Measurements from ENCODE around the gene ATP5IF1.

ATP5IF1 gene

GRCh38 chr1:28281608-28282425, 45.9 kb downstream of the ATP5IF1 start:
- no peak for DNase-seq
- Histone ChIP-seq H4K8ac (ENCODE audit: low read length) (no peak overlapping the region), H3K18ac (ENCODE audit: low read depth in 1 of 2, low read length in 2 of 2) (no peak overlapping the region), H3K4me2 (ENCODE audit: low read length, poor library complexity, severe bottlenecking) (no peak overlapping the region), H3K27me3 (ENCODE audit: control insufficient read depth in 1 of 2, insufficient read depth in 1 of 2, low read length in 2 of 2) (no peaks in the 10 kb centered on the region), H2BK5ac (ENCODE audit: low read depth, low read length, poor library complexity, severe bottlenecking) (no peak overlapping the region), H2AFZ (ENCODE audit: low read depth, low read length) (no peak overlapping the region), H3K79me1 (replicated peaks; ENCODE audit: low read length, poor library complexity, severe bottlenecking) (peaks cover 17% of the 10 kb centered on the region), H3K4me3 (ENCODE audit: insufficient read depth in 1 of 2, low read depth in 1 of 2, low read length in 2 of 2) (no peak overlapping the region), H3K4ac (ENCODE audit: low read depth in 1 of 2, low read length in 2 of 2) (no peak overlapping the region), H3K23ac (ENCODE audit: low read length in 2 of 2) (no peak overlapping the region), H2BK12ac (ENCODE audit: low read length in 2 of 2) (no peak overlapping the region), H4K91ac (ENCODE audit: low read length) (no peak overlapping the region), H3K4me1 (ENCODE audit: control insufficient read depth, insufficient read depth, low read depth, low read length) (peaks cover 4% of the 10 kb centered on the region), H3K36me3 (ENCODE audit: control insufficient read depth in 1 of 2, insufficient read depth in 2 of 2, low read depth in 1 of 2, low read length in 2 of 2) (peaks cover 61 to 71% of the 10 kb centered on the region in 2 experiments), H3K9me3 (ENCODE audit: control insufficient read depth, low read length) (no peaks in the 10 kb centered on the region), H3K9ac (ENCODE audit: low read length) (no peak overlapping the region), H2BK120ac (ENCODE audit: low read depth, low read length) (no peak overlapping the region), H2BK15ac (ENCODE audit: low read depth, poor library complexity, severe bottlenecking) (no peak overlapping the region), H2AK5ac (ENCODE audit: low read length, severe bottlenecking) (no peak overlapping the region), H3K14ac (ENCODE audit: low read length in 2 of 2) (no peak overlapping the region), H3K27ac (ENCODE audit: low read length, poor library complexity, severe bottlenecking) (no peak overlapping the region)
- 95% methylated on average over 14 of the region's 14 CpGs for WGBS

- no peak overlapping the region for H3K9ac ChIP-seq (ENCODE audit: low read length)
- H2AFZ ChIP-seq (ENCODE audit: low read depth, low read length) = no peak overlapping the region
- H3K79me1 ChIP-seq (replicated peaks; ENCODE audit: low read length, poor library complexity, severe bottlenecking) = peaks cover 17% of the 10 kb centered on the region
- peaks cover 4% of the 10 kb centered on the region for H3K4me1 ChIP-seq (ENCODE audit: control insufficient read depth, insufficient read depth, low read depth, low read length)
- H2BK5ac ChIP-seq (ENCODE audit: low read depth, low read length, poor library complexity, severe bottlenecking) = no peak overlapping the region
- no peak overlapping the region for H3K14ac ChIP-seq (ENCODE audit: low read length in 2 of 2)
- H3K27ac ChIP-seq (ENCODE audit: low read length, poor library complexity, severe bottlenecking) = no peak overlapping the region
- no peak overlapping the region for H4K8ac ChIP-seq (ENCODE audit: low read length)
- H3K9me3 ChIP-seq (ENCODE audit: control insufficient read depth, low read length) = no peaks in the 10 kb centered on the region
- no peak overlapping the region for H4K91ac ChIP-seq (ENCODE audit: low read length)
- H3K23ac ChIP-seq (ENCODE audit: low read length in 2 of 2) = no peak overlapping the region
- no peak overlapping the region for H3K4me3 ChIP-seq (ENCODE audit: insufficient read depth in 1 of 2, low read depth in 1 of 2, low read length in 2 of 2)
- H3K4ac ChIP-seq (ENCODE audit: low read depth in 1 of 2, low read length in 2 of 2) = no peak overlapping the region
- no peak overlapping the region for H2BK15ac ChIP-seq (ENCODE audit: low read depth, poor library complexity, severe bottlenecking)
- DNase-seq = no peak
- no peak overlapping the region for H3K4me2 ChIP-seq (ENCODE audit: low read length, poor library complexity, severe bottlenecking)
- H2BK120ac ChIP-seq (ENCODE audit: low read depth, low read length) = no peak overlapping the region
- peaks cover 54 to 62% of the 10 kb centered on the region in 2 experiments for H3K36me3 ChIP-seq (ENCODE audit: control insufficient read depth in 1 of 2, insufficient read depth in 2 of 2, low read depth in 1 of 2, low read length in 2 of 2)
- peak overlapping the region in 1 of 2 experiments; percentile 21 for H2BK12ac ChIP-seq (ENCODE audit: low read length in 2 of 2)
- no peak overlapping the region for H2AK5ac ChIP-seq (ENCODE audit: low read length, severe bottlenecking)
- no peaks in the 10 kb centered on the region for H3K27me3 ChIP-seq (ENCODE audit: control insufficient read depth in 1 of 2, insufficient read depth in 1 of 2, low read length in 2 of 2)
- H3K18ac ChIP-seq (ENCODE audit: low read depth in 1 of 2, low read length in 2 of 2) = no peak overlapping the region
- WGBS = 97% methylated on average over 12 of the region's 14 CpGs
Observed at GRCh38 chr1:28282426-28283407, 46.8 kb downstream of the ATP5IF1 start.

- Histone ChIP-seq H2BK15ac (ENCODE audit: low read depth, poor library complexity, severe bottlenecking) (no peak overlapping the region), H3K14ac (ENCODE audit: low read length in 2 of 2) (no peak overlapping the region), H3K36me3 (ENCODE audit: control insufficient read depth in 1 of 2, insufficient read depth in 2 of 2, low read depth in 1 of 2, low read length in 2 of 2) (peaks cover 24 to 30% of the 10 kb centered on the region in 2 experiments), H3K9ac (ENCODE audit: low read length) (no peak overlapping the region), H3K27ac (ENCODE audit: low read length, poor library complexity, severe bottlenecking) (no peak overlapping the region), H2BK5ac (ENCODE audit: low read depth, low read length, poor library complexity, severe bottlenecking) (no peak overlapping the region), H2AK5ac (ENCODE audit: low read length, severe bottlenecking) (no peak overlapping the region), H4K91ac (ENCODE audit: low read length) (no peak overlapping the region), H3K18ac (ENCODE audit: low read depth in 1 of 2, low read length in 2 of 2) (no peak overlapping the region), H3K4me2 (ENCODE audit: low read length, poor library complexity, severe bottlenecking) (no peak overlapping the region), H3K4me1 (ENCODE audit: control insufficient read depth, insufficient read depth, low read depth, low read length) (no peaks in the 10 kb centered on the region), H3K9me3 (ENCODE audit: control insufficient read depth, low read length) (no peaks in the 10 kb centered on the region), H3K4me3 (ENCODE audit: insufficient read depth in 1 of 2, low read depth in 1 of 2, low read length in 2 of 2) (no peak overlapping the region), H3K79me1 (replicated peaks; ENCODE audit: low read length, poor library complexity, severe bottlenecking) (peaks cover 2% of the 10 kb centered on the region), H4K8ac (ENCODE audit: low read length) (no peak overlapping the region), H2BK12ac (ENCODE audit: low read length in 2 of 2) (no peak overlapping the region), H2AFZ (ENCODE audit: low read depth, low read length) (no peak overlapping the region), H3K4ac (ENCODE audit: low read depth in 1 of 2, low read length in 2 of 2) (no peak overlapping the region), H3K23ac (ENCODE audit: low read length in 2 of 2) (no peak overlapping the region), H2BK120ac (ENCODE audit: low read depth, low read length) (no peak overlapping the region), H3K27me3 (ENCODE audit: control insufficient read depth in 1 of 2, insufficient read depth in 1 of 2, low read length in 2 of 2) (no peaks in the 10 kb centered on the region)
- no CpG with 5 or more reads among the region's 2 CpGs for WGBS
- no peak for DNase-seq
Observed at GRCh38 chr1:28286111-28286510, 50.2 kb downstream of the ATP5IF1 start.

Data from mesenchymal stem cell (in vitro differentiated cells and primary cell).